Gastroesophageal sphincter (tissue), 4 donors: ENCODE results near the gene GALC. TPM values are rescaled to one million over a fixed set of nuclear protein-coding genes. Genes with fewer than 3 reads are reported as not detected.

Experiments
- ATAC-seq: fragments of 150-250 bp; one replicate; pipeline ENCODE4 v1.9.1; 2016; ENCODE audit warnings: mild to moderate bottlenecking, moderate library complexity
- H3K27ac ChIP-seq, 4 donors: fragments of 200-600 bp; sonication (generic) in 3 of 4; 1 replicate in 3 of 4; 2 replicates in 1 of 4; pipeline ENCODE4 v1.5.1; 2016 to 2019
- H3K27me3 ChIP-seq: fragments of 200-600 bp; sonication (generic); one replicate; pipeline ENCODE4 v1.5.1; 2019
- H3K36me3 ChIP-seq, 2 donors: fragments of 200-600 bp; sonication (generic); one replicate each; pipeline ENCODE4 v1.5.1; 2019; ENCODE audit warnings: control low read depth in 1 of 2
- H3K4me1 ChIP-seq, 3 donors: fragments of 200-600 bp; sonication (generic); 1 replicate in 2 of 3; 2 replicates in 1 of 3; pipeline ENCODE4 v1.5.1; 2016 to 2019; ENCODE audit warnings: control low read depth in 2 of 3
- H3K4me3 ChIP-seq, 2 donors: fragments of 200-600 bp; sonication (generic); one replicate each; pipeline ENCODE4 v1.5.1; 2019; ENCODE audit warnings: mild to moderate bottlenecking in 1 of 2, moderate library complexity in 1 of 2
- H3K9me3 ChIP-seq, 3 donors: fragments of 200-600 bp; sonication (generic); one replicate each; pipeline ENCODE4 v1.5.1; 2017 to 2019; ENCODE audit warnings: control low read depth in 2 of 3
- EP300 ChIP-seq: sonication (generic); formaldehyde crosslinking; IDR thresholded peaks from one replicate; pipeline ENCODE4 v1.6.1; 2017; ENCODE audit warnings: antibody characterized with exemption, mild to moderate bottlenecking
- POLR2A ChIP-seq, 2 donors: fragments of 450-650 bp; IDR thresholded peaks; one replicate each; pipeline ENCODE4 v1.6.1; 2017; ENCODE audit warnings: antibody characterized with exemption in 2 of 2, mild to moderate bottlenecking in 2 of 2, moderate library complexity in 1 of 2
- POLR2AphosphoS5 ChIP-seq: sonication (generic); formaldehyde crosslinking; IDR thresholded peaks from one replicate; pipeline ENCODE4 v1.6.1; 2017; ENCODE audit warnings: antibody characterized with exemption
- WGBS, 2 donors: methylation state at CpG; one replicate each; pipeline ENCODE4 v1.1.5; 2018; ENCODE audit warnings: low coverage in 1 of 2; 5-methylcytosine and 5-hydroxymethylcytosine counted together
- total RNA-seq, 4 donors: library from RNA; depleted of rRNA; stranded (reverse); fragments of >200 nt; gene quantifications; one replicate each; pipeline ENCODE4 v1.1.0, GENCODE V29; 2016
- TF ChIP-seq, protein P1 (sequence below), 4 experiments: fragments of 200-600 bp in 2 of 4; fragments of 450-650 bp in 2 of 4; sonication (generic) in 1 of 4; IDR thresholded peaks; one replicate each; pipeline ENCODE4 v1.5.1; 2017 to 2019; ENCODE audit warnings: antibody characterized with exemption in 4 of 4, mild to moderate bottlenecking in 2 of 4, moderate library complexity in 2 of 4

Gene GALC
- total RNA-seq, 4 donors from 2014 or later = 13.7 to 19.9 (median 16.6) TPM

DNA sequence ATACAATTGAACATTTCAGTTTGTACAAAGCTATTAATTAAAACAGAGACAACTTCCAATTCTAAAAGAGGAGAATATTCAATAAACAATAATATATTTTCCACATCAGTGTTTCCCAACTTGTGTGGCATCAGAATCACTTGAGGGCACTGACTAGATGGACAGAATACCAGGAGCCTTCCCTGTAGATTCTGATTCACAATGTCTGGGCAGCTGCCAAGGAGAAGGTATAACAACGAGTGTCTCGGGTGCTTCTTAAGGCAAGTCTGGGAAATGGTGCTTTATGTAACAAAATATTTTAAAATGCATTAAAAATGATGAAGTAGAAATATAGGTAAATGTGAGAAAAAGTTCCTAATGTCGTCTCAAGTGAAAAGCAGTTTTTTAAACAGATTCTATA lies 26.2 kb downstream of the GALC start:
- no peak overlapping the region for H3K4me3 ChIP-seq
- no peaks in the 10 kb centered on the region for H3K27me3 ChIP-seq
- no peaks in the 10 kb centered on the region for H3K9me3 ChIP-seq
- H3K4me1 ChIP-seq = no peaks in the 10 kb centered on the region
- H3K27ac ChIP-seq = no peak overlapping the region
- TF ChIP-seq POLR2AphosphoS5 (no peak), EP300 (no peak), POLR2A (IDR thresholded peaks at IDR 0.05) (no peak)
- TF ChIP-seq, protein P1, sequence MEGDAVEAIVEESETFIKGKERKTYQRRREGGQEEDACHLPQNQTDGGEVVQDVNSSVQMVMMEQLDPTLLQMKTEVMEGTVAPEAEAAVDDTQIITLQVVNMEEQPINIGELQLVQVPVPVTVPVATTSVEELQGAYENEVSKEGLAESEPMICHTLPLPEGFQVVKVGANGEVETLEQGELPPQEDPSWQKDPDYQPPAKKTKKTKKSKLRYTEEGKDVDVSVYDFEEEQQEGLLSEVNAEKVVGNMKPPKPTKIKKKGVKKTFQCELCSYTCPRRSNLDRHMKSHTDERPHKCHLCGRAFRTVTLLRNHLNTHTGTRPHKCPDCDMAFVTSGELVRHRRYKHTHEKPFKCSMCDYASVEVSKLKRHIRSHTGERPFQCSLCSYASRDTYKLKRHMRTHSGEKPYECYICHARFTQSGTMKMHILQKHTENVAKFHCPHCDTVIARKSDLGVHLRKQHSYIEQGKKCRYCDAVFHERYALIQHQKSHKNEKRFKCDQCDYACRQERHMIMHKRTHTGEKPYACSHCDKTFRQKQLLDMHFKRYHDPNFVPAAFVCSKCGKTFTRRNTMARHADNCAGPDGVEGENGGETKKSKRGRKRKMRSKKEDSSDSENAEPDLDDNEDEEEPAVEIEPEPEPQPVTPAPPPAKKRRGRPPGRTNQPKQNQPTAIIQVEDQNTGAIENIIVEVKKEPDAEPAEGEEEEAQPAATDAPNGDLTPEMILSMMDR (IDR thresholded peaks at IDR 0.05) = no peak
- peaks cover 0 to 71% of the 10 kb centered on the region in 2 donors for H3K36me3 ChIP-seq
- ATAC-seq = no peak
- WGBS, 2 donors = 77 to 89% methylated on average over 3 of the region's 3 CpGs

DNA sequence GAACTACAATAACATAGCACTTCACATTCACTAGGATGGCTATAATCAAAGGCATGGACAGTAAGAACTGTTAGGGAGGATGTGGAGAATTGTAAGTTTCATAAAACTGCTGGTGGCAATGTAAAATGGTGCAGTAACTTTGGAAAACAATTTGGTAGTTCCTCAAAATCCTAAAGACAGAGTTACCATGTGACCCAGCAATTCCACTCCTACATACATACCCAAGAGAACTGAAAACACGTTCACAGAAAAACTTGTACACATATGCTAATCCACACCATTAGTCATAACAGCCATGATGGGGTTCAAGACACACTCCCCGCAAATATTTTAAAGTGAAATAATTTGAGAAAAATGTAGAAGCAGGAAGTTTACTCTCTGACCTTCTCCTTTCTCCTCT lies 31.7 kb downstream of the GALC start:
- Histone ChIP-seq H3K4me3 (no peak overlapping the region), H3K4me1 (no peaks in the 10 kb centered on the region), H3K27ac (no peak overlapping the region), H3K9me3 (no peaks in the 10 kb centered on the region), H3K36me3 (peaks cover 0 to 85% of the 10 kb centered on the region in 2 donors), H3K27me3 (no peaks in the 10 kb centered on the region)
- no peak for TF ChIP-seq POLR2A (IDR thresholded peaks at IDR 0.05)
- TF ChIP-seq, protein P1 (IDR thresholded peaks at IDR 0.05) = no peak
- no peak for TF ChIP-seq POLR2AphosphoS5
- no peak for TF ChIP-seq EP300
- 82 to 85% methylated on average over 2 of the region's 2 CpGs for WGBS, 2 donors
- ATAC-seq = no peak

DNA sequence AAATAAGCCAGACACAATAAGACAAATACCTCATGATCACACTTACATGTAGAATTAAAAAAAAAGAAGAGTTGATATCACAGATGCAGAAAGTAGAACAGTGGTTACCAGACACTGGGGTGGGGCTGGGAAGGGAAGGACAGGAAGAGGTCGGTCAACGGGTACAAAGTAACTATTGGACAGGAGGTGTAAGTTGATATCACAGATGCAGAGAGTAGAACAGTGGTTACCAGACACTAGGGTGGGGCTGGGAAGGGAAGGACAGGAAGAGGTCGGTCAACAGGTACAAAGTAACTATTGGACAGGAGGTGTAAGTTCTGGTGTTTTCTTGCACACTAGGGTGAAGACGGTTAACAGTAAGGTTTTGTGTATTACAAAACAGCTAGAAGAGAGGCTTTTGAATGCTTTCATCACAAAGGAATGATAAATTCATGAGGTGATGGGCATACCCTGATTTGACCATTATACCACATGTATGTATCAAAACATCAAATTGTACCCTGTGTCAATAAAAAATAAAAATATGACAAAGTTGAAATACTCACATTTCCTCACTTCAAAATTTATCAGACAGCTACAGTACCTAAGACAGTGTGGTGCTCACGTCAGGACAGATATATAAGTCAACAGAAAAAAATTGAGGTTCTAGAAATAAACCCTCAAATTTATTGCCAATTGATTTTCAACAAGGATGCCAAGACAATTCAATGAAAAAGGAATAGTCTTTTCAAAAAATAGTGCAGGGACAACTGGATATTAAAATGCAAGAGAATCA lies 32.8 kb downstream of the GALC start:
- H3K9me3 ChIP-seq = no peaks in the 10 kb centered on the region
- peaks cover 0 to 83% of the 10 kb centered on the region in 2 donors for H3K36me3 ChIP-seq
- no peaks in the 10 kb centered on the region for H3K27me3 ChIP-seq
- H3K4me3 ChIP-seq = no peak overlapping the region
- WGBS, 2 donors = 91 to 94% methylated on average over 5 of the region's 5 CpGs
- H3K27ac ChIP-seq = no peak overlapping the region
- ATAC-seq = no peak
- H3K4me1 ChIP-seq = no peaks in the 10 kb centered on the region
- no peak for TF ChIP-seq POLR2AphosphoS5
- no peak for TF ChIP-seq EP300
- TF ChIP-seq, protein P1 (IDR thresholded peaks at IDR 0.05) = no peak
- no peak for TF ChIP-seq POLR2A (IDR thresholded peaks at IDR 0.05)

DNA sequence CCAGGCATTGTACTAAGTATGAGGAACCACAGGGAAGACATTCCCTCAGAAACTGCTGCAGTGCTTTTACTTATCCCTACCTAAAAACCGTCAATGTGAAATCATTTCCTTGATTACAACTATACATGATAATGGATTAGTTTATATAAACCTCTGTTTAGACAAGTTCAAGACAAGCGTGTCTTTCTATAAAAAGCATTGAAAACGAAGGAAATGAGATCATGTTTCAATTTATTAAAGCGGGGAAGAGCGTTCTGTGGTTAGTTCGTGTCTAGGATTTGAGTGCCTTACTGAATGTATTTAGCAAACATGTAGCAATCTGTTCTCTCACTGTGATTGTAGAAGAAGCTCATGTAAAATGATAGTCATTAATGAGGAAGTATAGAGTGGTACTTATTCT lies 37.5 kb downstream of the GALC start:
- Histone ChIP-seq H3K27ac (no peak overlapping the region), H3K27me3 (no peaks in the 10 kb centered on the region), H3K4me3 (no peak overlapping the region), H3K9me3 (no peaks in the 10 kb centered on the region), H3K4me1 (no peaks in the 10 kb centered on the region), H3K36me3 (peaks cover 0 to 65% of the 10 kb centered on the region in 2 donors)
- WGBS, 2 donors = 61 to 69% methylated on average over 6 of the region's 6 CpGs
- no peak for ATAC-seq
- TF ChIP-seq EP300 (no peak), POLR2A (IDR thresholded peaks at IDR 0.05) (no peak), POLR2AphosphoS5 (no peak)
- TF ChIP-seq, protein P1 (IDR thresholded peaks at IDR 0.05) = no peak
